Activated CD8-positive, alpha-beta T cell treated with anti-CD3 and anti-CD28 coated beads for 36 hours (primary cell): Measurements from ENCODE around the gene PSMA6. TPM values are rescaled to one million over a fixed set of nuclear protein-coding genes. Genes with fewer than 3 reads are reported as not detected.

Experiments
- ATAC-seq: fragments of 200-7000 bp; cut with Tn5 transposase; one replicate; pipeline ENCODE4 v1.10.0; 2021; ENCODE audit warnings: mild to moderate bottlenecking, moderate library complexity
- CTCF ChIA-PET: fragments of 350-600 bp; sonication (Branson Sonifier 250); formaldehyde crosslinking; loops from one replicate; lab custom pipeline; 2021; ENCODE audit warnings: antibody characterized with exemption; lab: Charles Lee
- POLR2A ChIA-PET: fragments of 350-600 bp; sonication (Branson Sonifier 250); formaldehyde crosslinking; loops from one replicate; lab custom pipeline; 2021; ENCODE audit warnings: antibody characterized with exemption; lab: Charles Lee
- DNase-seq: peaks from one replicate; pipeline ENCODE4 v3.0.0-alpha.2; 2020
- H3K27ac Mint-ChIP-seq: one replicate; pipeline ENCODE4 v1.8.0; 2021; ENCODE audit warnings: mild to moderate bottlenecking, mixed read lengths
- H3K27me3 Mint-ChIP-seq: one replicate; pipeline ENCODE4 v1.8.0; 2021; ENCODE audit warnings: mixed read lengths
- H3K36me3 Mint-ChIP-seq: one replicate; pipeline ENCODE4 v1.8.0; 2021; ENCODE audit warnings: low read depth, mixed read lengths
- H3K4me1 Mint-ChIP-seq: one replicate; pipeline ENCODE4 v1.8.0; 2021; ENCODE audit warnings: low read depth, mixed read lengths
- H3K4me3 Mint-ChIP-seq: one replicate; pipeline ENCODE4 v1.8.0; 2021; ENCODE audit warnings: mild to moderate bottlenecking, moderate library complexity, mixed read lengths
- H3K9me3 Mint-ChIP-seq: one replicate; pipeline ENCODE4 v1.8.0; 2021; ENCODE audit warnings: mixed read lengths
- CTCF ChIP-seq: fragments of 200-600 bp; IDR thresholded peaks from one replicate; pipeline ENCODE4 v1.8.0; 2022; ENCODE audit warnings: antibody characterized with exemption, mild to moderate bottlenecking
- intact Hi-C: fragments of 100-400 bp; cut with micrococcal nuclease; formaldehyde crosslinking; loops from one replicate; pipeline ENCODE4 v1.10.0; 2022
- total RNA-seq, 2 experiments: library from RNA; stranded (reverse); gene quantifications; one replicate each; pipeline ENCODE4 v1.2.3, GENCODE V29; 2021

PSMA6 gene
- total RNA-seq, 2 experiments from 2014 or later: 361 to 393 TPM

DNA sequence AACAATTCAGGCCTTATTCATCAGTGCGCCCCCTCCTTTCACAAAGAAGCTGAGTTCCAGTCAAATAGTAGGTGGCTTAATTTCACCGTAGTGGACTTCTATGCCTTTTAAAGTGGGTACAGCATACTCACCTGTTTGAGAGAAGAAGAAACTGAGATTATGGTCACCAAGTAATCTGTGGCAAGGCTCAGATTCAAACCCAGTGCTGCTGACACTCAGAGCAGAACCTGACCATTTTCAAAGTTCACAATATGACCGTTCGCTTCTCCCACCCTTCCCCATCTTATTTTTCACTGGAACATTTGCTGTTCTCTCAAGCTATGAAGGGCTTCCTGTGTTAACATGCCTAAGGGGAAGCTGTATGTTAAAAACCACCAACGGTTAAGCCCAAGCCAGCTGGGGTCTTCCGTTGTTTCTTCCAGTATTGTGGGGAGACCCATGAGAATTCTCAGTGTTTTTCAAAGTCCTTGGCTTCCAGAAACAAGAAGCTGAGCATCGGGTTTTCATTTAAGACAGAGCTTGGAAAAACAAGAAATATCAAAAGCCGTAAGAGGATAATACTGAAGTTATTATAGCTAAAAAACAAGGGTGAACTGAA, 6.1 kb upstream of the PSMA6 start:
- CTCF ChIA-PET: interaction anchor here (0.7 to 2.9 kb wide), 17 partner anchors 9 to 146 kb away, joined by 3 to 27 read pairs (median 4); partner anchors contain the start of gene NFKBIA
- Mint-ChIP-seq H3K4me1 (peaks cover 54% of the 10 kb centered on the region), H3K27me3 (no peaks in the 10 kb centered on the region), H3K4me3 (peak overlapping the region; percentile 51), H3K9me3 (no peaks in the 10 kb centered on the region), H3K36me3 (peaks cover 4% of the 10 kb centered on the region), H3K27ac (peak overlapping the region; percentile 97)
- no peak for DNase-seq
- TF ChIP-seq CTCF: no peak
- POLR2A ChIA-PET: interaction anchor here (0.6 to 16.4 kb wide), 10 partner anchors 15 to 142 kb away, joined by 3 to 222 read pairs (median 6); partner anchors contain the start of gene NFKBIA
- intact Hi-C loops: no loop called here
- ATAC-seq: peak; percentile 9

DNA sequence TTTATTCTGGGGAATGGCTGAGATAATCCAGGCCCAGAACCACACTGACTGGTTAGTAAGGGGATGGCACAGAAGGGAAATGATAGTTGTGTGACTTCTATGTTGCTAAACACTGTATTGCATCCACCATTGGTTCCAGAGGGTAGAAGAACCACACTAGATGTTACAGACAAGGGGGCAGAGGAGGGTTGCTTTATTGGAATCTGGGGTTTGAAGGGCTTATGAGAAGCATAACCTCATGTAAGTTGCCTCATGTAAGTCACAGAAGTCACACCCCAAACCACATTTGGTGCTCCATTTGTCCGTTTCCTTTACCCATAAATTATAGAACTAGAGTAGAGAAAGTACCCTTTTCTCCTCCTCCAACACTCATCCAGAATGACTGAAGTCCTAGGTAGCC, 5.5 kb upstream of the PSMA6 start:
- Mint-ChIP-seq H3K4me3 (peak overlapping the region; percentile 41), H3K4me1 (peaks cover 55% of the 10 kb centered on the region), H3K36me3 (peaks cover 4% of the 10 kb centered on the region), H3K9me3 (no peaks in the 10 kb centered on the region), H3K27ac (peak overlapping the region; percentile 97), H3K27me3 (no peaks in the 10 kb centered on the region)
- intact Hi-C loops: no loop called here
- no peak for TF ChIP-seq CTCF
- DNase-seq (peak; percentile 57), ATAC-seq (peak; percentile 28)
- ChIA-PET CTCF (interaction anchor here (0.7 to 2.9 kb wide), 14 partner anchors 9 to 135 kb away, joined by 3 to 27 read pairs (median 5); partner anchors contain the start of gene NFKBIA), POLR2A (interaction anchor here (0.6 to 16.4 kb wide), 6 partner anchors 14 to 130 kb away, joined by 3 to 222 read pairs (median 6); partner anchors contain the start of gene NFKBIA)

DNA sequence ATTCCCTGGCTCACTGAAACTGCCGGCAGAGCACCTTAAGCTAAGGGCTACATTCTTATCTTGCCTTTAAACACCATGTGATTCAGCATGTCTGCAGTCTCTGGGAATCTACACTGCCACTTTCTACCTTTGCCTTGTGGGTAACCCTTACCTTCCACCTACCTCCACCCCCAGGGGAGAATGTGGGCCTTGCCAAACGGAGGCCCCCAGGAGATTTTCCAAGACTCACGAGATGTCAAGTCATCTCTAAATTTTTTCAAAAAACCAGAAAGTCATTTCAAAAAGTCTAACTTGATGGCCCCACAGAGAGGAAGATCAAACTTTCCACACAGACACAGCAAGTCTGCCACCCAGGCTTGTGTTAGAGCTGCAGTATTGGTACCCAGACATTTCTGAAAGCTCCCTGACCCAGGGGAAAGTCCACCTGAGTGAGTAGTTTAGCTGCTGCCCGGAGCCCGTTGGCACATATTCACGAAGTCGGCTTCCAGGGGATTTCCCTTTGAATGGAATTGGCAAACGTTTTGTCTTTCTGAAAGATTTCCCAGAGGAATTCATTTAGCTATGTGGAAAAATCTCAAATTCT, 4.7 kb upstream of the PSMA6 start:
- Mint-ChIP-seq H3K4me1 (peaks cover 56% of the 10 kb centered on the region), H3K27me3 (no peaks in the 10 kb centered on the region), H3K4me3 (peak overlapping the region; percentile 41), H3K9me3 (no peaks in the 10 kb centered on the region), H3K36me3 (peaks cover 5% of the 10 kb centered on the region), H3K27ac (peak overlapping the region; percentile 97)
- peak; percentile 32 for ATAC-seq
- DNase-seq: peak; percentile 74
- POLR2A ChIA-PET: interaction anchor here (1.0 to 16.4 kb wide), 3 partner anchors 13 to 129 kb away, joined by 4 to 222 read pairs (median 17); partner anchors contain the start of gene NFKBIA
- TF ChIP-seq CTCF: no peak
- CTCF ChIA-PET: interaction anchor here (1.0 to 2.9 kb wide), 7 partner anchors 25 to 134 kb away, joined by 3 to 27 read pairs (median 11); partner anchors contain the start of gene NFKBIA
- intact Hi-C loops: no loop called here

GRCh38 chr14:35289623-35290022, 2.6 kb upstream of the PSMA6 start:
- ChIA-PET POLR2A (interaction anchor here (16.4 kb wide), 1 partner anchor 113 kb away, joined by 222 read pairs; the partner anchor contains the start of gene NFKBIA), CTCF (no interaction called here)
- DNase-seq (no peak), ATAC-seq (no peak)
- no peak overlapping the region for H3K4me3 Mint-ChIP-seq
- intact Hi-C loops: loop anchor here (5.0 kb wide), 2 partner anchors 128 to 167 kb away; partner anchors contain the start of genes PPP2R3C and PRORP
- H3K27me3 Mint-ChIP-seq: no peaks in the 10 kb centered on the region
- TF ChIP-seq CTCF: no peak
- H3K4me1 Mint-ChIP-seq: peaks cover 57% of the 10 kb centered on the region
- H3K9me3 Mint-ChIP-seq: no peaks in the 10 kb centered on the region
- no peak overlapping the region for H3K27ac Mint-ChIP-seq
- H3K36me3 Mint-ChIP-seq: peaks cover 20% of the 10 kb centered on the region
